ENCODE results near the gene CFAP77. TPM values are rescaled to one million over a fixed set of nuclear protein-coding genes. Genes with fewer than 3 reads are reported as not detected.
A peak's percentile ranks its signal among the peaks of the same experiment; 100 is the strongest.

Gene CFAP77
- total and polyA plus RNA-seq, 2 of the 13 experiments (the other 11 are each of a cell fraction or from before 2014, with no cell fraction given) = not detected

GRCh38 chr9:132572921-132573320 lies 162.9 kb downstream of the CFAP77 start:
- no peak for TF ChIP-seq BRF2 (CRISPR knock-in tag; IDR thresholded peaks at IDR 0.05)
- TF ChIP-seq EEA1 (CRISPR knock-in tag; IDR thresholded peaks at IDR 0.05; ENCODE audit: borderline replicate concordance) = no peak
- 0 out of 2 replicates have a peak, but pooled peaks have one; percentile 42 for TF ChIP-seq PBX2 (CRISPR knock-in tag; IDR thresholded peaks at IDR 0.05)
- TF ChIP-seq ZNF343 (CRISPR knock-in tag; IDR thresholded peaks at IDR 0.05) = no peak
- peaks cover 2 to 10% of the 10 kb centered on the region in 2 experiments; a peak in 3 of 5 replicates for H3K27me3 ChIP-seq (ENCODE audit: control insufficient read depth in 1 of 2, insufficient read depth in 2 of 2, low read length in 2 of 2)
- WGBS (ENCODE audit: low lambda C conversion rate) = under 1% methylated on average over 8 of the region's 8 CpGs
- no peak overlapping the region for H3K27ac ChIP-seq (ENCODE audit: extremely low read length, insufficient read depth, low read length)
- no peak overlapping the region for H3K4me3 ChIP-seq (replicated peaks in 1 of 3; ENCODE audit: insufficient read depth in 1 of 3, low read depth in 2 of 3, low read length in 3 of 3)
- no TSS peak for BruUV-seq (replicated peaks)
- intact Hi-C loops (cut with micrococcal nuclease; ENCODE audit: unreplicated experiment) = no loop called here
- H3K9me3 ChIP-seq (ENCODE audit: low read length) = no peaks in the 10 kb centered on the region
- FAIRE-seq (no peak), DNase-seq (ENCODE audit: low spot score) (no peak), ATAC-seq (no peak; the same call in 2 of the 3 replicates)
- no peak overlapping the region for H3K9ac ChIP-seq (ENCODE audit: insufficient read depth, low read depth, low read length)
- ChIA-PET POLR2A (no interaction called here), CTCF (ENCODE audit: low intra/inter-chr PET ratio, low total read pairs) (no interaction called here)
- H3K79me2 ChIP-seq (ENCODE audit: insufficient read depth, low read length) = no peaks in the 10 kb centered on the region
- no peaks in the 10 kb centered on the region for H3K36me3 ChIP-seq (replicated peaks in 1 of 2; ENCODE audit: control insufficient read depth in 1 of 2, insufficient read depth in 2 of 2, low read length in 2 of 2)
- H4K20me1 ChIP-seq (ENCODE audit: insufficient read depth, low read length) = peaks cover 4% of the 10 kb centered on the region; the same call in 1 of the 2 replicates
- no peaks in the 10 kb centered on the region for H3K4me1 ChIP-seq (ENCODE audit: insufficient read depth, low read length)
- H3K4me2 ChIP-seq (ENCODE audit: low read depth, low read length) = no peak overlapping the region
- no peak overlapping the region for H2AFZ ChIP-seq (ENCODE audit: low read length)
- in situ Hi-C loops (cut with HindIII; ENCODE audit: extremely low pct_ligation_motif_present, low pct_unique_long_range_greater_than_20kb) = no loop called here

- ATAC-seq (peak; percentile 93), FAIRE-seq (peak; percentile 4), DNase-seq (ENCODE audit: low spot score) (peak; percentile 48)
- no peaks in the 10 kb centered on the region for H3K9me3 ChIP-seq (ENCODE audit: low read length)
- H2AFZ ChIP-seq (ENCODE audit: low read length) = no peak overlapping the region
- H3K4me3 ChIP-seq (replicated peaks in 1 of 3; ENCODE audit: insufficient read depth in 1 of 3, low read depth in 2 of 3, low read length in 3 of 3) = no peak overlapping the region
- intact Hi-C loops (cut with micrococcal nuclease; ENCODE audit: unreplicated experiment) = loop anchor here (1.0 to 2.0 kb wide), 2 partner anchors 68 to 162 kb away; no protein-coding TSS in a partner anchor
- H3K9ac ChIP-seq (ENCODE audit: insufficient read depth, low read depth, low read length) = no peak overlapping the region
- no peak overlapping the region for H3K4me2 ChIP-seq (ENCODE audit: low read depth, low read length)
- H4K20me1 ChIP-seq (ENCODE audit: insufficient read depth, low read length) = peaks cover 12% of the 10 kb centered on the region; the same call in 1 of the 2 replicates
- no TSS peak for BruUV-seq (replicated peaks)
- ChIA-PET CTCF (ENCODE audit: low intra/inter-chr PET ratio, low total read pairs) (interaction anchor here (0.7 to 2.8 kb wide), 3 partner anchors 29 to 163 kb away, joined by 4 to 22 read pairs (median 17); no protein-coding TSS in a partner anchor), POLR2A (no interaction called here)
- no peaks in the 10 kb centered on the region for H3K4me1 ChIP-seq (ENCODE audit: insufficient read depth, low read length)
- H3K27ac ChIP-seq (ENCODE audit: extremely low read length, insufficient read depth, low read length) = no peak overlapping the region
- in situ Hi-C loops (cut with HindIII; ENCODE audit: extremely low pct_ligation_motif_present, low pct_unique_long_range_greater_than_20kb) = loop anchor here (5.0 kb wide), 2 partner anchors 68 to 163 kb away; partner anchors contain the start of gene CFAP77
- 1% methylated on average over 12 of the region's 16 CpGs for WGBS (ENCODE audit: low lambda C conversion rate)
- H3K36me3 ChIP-seq (replicated peaks in 1 of 2; ENCODE audit: control insufficient read depth in 1 of 2, insufficient read depth in 2 of 2, low read length in 2 of 2) = no peaks in the 10 kb centered on the region
- H3K27me3 ChIP-seq (ENCODE audit: control insufficient read depth in 1 of 2, insufficient read depth in 2 of 2, low read length in 2 of 2) = peaks cover 7 to 30% of the 10 kb centered on the region in 2 experiments
- no peaks in the 10 kb centered on the region for H3K79me2 ChIP-seq (ENCODE audit: insufficient read depth, low read length)
- TF ChIP-seq ZNF687 (CRISPR knock-in tag; IDR thresholded peaks at IDR 0.05) = peak; percentile 39
- TF ChIP-seq MIER2 (CRISPR knock-in tag; IDR thresholded peaks at IDR 0.05) = 0 out of 2 replicates have a peak, but pooled peaks have one; percentile 41
- no peak for TF ChIP-seq SALL1 (CRISPR knock-in tag; IDR thresholded peaks at IDR 0.05)
- TF ChIP-seq RAD21 (CRISPR knock-in tag; IDR thresholded peaks at IDR 0.05) = peak; percentile 92
- TF ChIP-seq SIX1 (CRISPR knock-in tag; IDR thresholded peaks at IDR 0.05; ENCODE audit: borderline replicate concordance) = no peak
- 0 out of 2 replicates have a peak, but pooled peaks have one; percentile 42 for TF ChIP-seq SALL2 (CRISPR knock-in tag; IDR thresholded peaks at IDR 0.05)
- peak; percentile 21; the same call in 1 of the 2 replicates for TF ChIP-seq MYC (CRISPR knock-in tag; IDR thresholded peaks at IDR 0.05; ENCODE audit: borderline replicate concordance)
Observed at GRCh38 chr9:132575005-132575609, 165.1 kb downstream of the CFAP77 start.
